Measurements from ENCODE around the gene CIB2. TPM values are rescaled to one million over a fixed set of nuclear protein-coding genes. Genes with fewer than 3 reads are reported as not detected.

The CIB2 gene
- total and polyA plus RNA-seq, 8 donors = 1.5 to 5.1 (median 3.8) TPM

DNA sequence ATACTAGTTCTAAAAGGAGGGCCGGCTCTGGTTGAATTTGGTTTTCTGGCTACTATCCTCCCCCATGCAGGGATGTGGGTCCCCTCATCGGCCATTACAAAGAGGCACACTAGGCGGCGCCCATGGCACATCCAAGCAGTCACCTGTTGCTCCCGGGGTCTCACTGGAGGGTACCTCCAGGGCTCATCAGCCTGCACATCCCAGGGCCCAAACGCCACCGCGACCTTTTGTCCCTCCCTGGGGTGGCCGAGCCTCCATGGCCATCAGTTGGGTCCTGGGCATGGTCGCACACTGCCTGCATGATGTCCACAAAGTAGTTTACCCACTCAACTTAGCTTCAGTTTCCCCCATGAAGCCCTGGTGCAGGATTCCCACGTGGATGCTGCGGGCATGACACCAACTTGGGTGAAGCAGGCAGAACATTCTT, 46.2 kb upstream of the CIB2 start:
- 16 to 21% methylated on average over 12 of the region's 12 CpGs for WGBS, 2 donors
- FAIRE-seq = no peak
- no peaks in the 10 kb centered on the region for H3K9me3 ChIP-seq

DNA sequence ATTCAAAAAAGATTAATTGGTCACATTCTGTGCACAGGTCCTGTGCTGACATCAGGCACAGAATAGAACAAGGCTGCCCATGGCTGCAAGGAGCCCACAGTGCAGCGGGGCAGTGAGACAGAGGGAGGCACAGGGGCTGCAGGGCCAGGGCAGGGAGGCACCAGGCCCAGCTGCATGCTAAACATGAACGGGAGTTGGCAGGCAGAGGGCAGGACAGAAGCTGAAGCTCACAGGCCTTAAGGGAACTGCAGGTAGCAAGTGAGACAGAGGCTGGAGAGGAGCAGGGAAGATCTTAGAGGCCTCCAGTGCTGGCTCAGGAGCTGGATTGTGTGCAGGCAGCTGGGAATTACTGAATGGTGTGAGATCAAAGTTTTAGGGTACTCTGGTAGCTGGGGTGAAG, 44.1 kb upstream of the CIB2 start:
- 7 to 39% methylated on average over 1 to 2 of the region's 2 CpGs for WGBS, 2 donors
- no peak for FAIRE-seq

More for the DNA sequence above, 46.2 kb upstream of the CIB2 start:
- TF ChIP-seq, protein P1, sequence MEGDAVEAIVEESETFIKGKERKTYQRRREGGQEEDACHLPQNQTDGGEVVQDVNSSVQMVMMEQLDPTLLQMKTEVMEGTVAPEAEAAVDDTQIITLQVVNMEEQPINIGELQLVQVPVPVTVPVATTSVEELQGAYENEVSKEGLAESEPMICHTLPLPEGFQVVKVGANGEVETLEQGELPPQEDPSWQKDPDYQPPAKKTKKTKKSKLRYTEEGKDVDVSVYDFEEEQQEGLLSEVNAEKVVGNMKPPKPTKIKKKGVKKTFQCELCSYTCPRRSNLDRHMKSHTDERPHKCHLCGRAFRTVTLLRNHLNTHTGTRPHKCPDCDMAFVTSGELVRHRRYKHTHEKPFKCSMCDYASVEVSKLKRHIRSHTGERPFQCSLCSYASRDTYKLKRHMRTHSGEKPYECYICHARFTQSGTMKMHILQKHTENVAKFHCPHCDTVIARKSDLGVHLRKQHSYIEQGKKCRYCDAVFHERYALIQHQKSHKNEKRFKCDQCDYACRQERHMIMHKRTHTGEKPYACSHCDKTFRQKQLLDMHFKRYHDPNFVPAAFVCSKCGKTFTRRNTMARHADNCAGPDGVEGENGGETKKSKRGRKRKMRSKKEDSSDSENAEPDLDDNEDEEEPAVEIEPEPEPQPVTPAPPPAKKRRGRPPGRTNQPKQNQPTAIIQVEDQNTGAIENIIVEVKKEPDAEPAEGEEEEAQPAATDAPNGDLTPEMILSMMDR (IDR thresholded peaks at IDR 0.05) = peak; percentile 13 to 48 (median 28)
- Histone ChIP-seq H3K4me1 (no peaks in the 10 kb centered on the region), H3K4me3 (no peak overlapping the region), H3K27me3 (no peaks in the 10 kb centered on the region), H3K36me3 (no peaks in the 10 kb centered on the region), H3K27ac (no peak overlapping the region)
- intact Hi-C loops (cut with DNase I) = loop anchor here in 1 of 3 donors (5.0 kb wide), 1 partner anchor 65 kb away; no protein-coding TSS in a partner anchor
- DNase-seq (peak in 3 of 6 donors; percentile 36 to 75 (median 51)), ATAC-seq (peak; percentile 50 to 86 (median 68))

DNA sequence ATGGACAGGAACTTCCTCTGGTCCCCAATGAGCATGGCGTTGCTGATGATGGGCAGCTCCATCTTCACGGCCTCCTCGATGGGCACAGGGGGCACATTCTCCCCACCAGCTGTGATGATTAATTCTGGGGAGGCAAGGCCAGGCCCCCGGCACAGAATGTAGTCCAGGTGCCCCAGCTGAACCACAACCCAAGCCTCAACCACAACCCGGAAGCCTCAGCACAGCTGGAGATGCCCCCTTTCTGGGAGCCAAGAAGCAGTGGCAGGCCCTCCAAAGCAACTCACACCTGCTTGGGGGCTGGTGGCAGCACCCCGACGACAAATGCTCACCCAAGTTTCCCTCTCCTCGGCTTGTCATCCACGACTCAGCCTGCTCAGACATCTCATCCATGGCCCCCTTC, 43.2 kb upstream of the CIB2 start:
- intact Hi-C loops (cut with DNase I) = no loop called here
- H3K9me3 ChIP-seq = no peaks in the 10 kb centered on the region
- 70 to 87% methylated on average over 9 of the region's 9 CpGs for WGBS, 2 donors
- no peak for ATAC-seq
- no peak for FAIRE-seq
- no peak for DNase-seq
- H3K4me3 ChIP-seq = no peak overlapping the region
- peaks cover 0 to 15% (median 0%) of the 10 kb centered on the region in 3 donors for H3K36me3 ChIP-seq
- no peaks in the 10 kb centered on the region for H3K4me1 ChIP-seq
- TF ChIP-seq, protein P1 (IDR thresholded peaks at IDR 0.05) = no peak
- H3K27ac ChIP-seq = no peak overlapping the region
- H3K27me3 ChIP-seq = no peaks in the 10 kb centered on the region

More for the DNA sequence above, 44.1 kb upstream of the CIB2 start:
- Histone ChIP-seq H3K27me3 (no peaks in the 10 kb centered on the region), H3K4me1 (no peaks in the 10 kb centered on the region), H3K27ac (no peak overlapping the region), H3K9me3 (no peaks in the 10 kb centered on the region), H3K36me3 (peaks cover 0 to 6% (median 0%) of the 10 kb centered on the region in 3 donors), H3K4me3 (no peak overlapping the region)
- TF ChIP-seq, protein P1 (IDR thresholded peaks at IDR 0.05) = no peak
- DNase-seq (no peak), ATAC-seq (no peak)
- intact Hi-C loops (cut with DNase I) = loop anchor here in 1 of 3 donors (5.0 kb wide), 1 partner anchor 67 kb away; no protein-coding TSS in a partner anchor

DNA sequence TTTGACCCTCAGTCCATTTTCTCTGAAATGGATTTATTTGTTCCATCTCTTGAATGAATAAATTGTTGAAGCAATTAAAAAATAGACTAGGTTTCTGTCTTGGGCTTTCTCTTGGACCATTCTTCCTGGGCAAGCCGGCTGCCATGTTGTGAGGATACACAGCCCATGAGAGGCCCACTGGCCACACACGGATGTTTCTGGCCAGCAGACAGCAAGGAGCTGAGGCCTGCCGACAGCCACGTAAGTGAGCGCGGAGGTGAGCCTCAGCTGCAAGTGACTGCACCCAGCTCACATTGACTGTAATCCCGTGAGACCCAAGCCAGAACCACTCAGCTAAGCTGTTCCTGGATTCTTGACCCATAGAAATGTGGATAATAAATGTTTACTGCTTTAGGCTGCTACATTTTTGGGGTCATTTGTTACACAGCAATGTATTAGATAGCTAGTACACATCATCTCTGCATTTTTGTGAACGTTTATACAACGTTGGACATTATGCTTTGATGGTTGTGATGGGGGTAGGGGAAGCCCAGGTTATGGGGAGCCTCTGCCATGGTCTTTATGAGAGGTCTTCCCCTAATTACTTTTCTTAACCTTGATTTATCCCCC, 40.7 kb upstream of the CIB2 start:
- Histone ChIP-seq H3K36me3 (peaks cover 0 to 32% (median 3%) of the 10 kb centered on the region in 3 donors), H3K27ac (no peak overlapping the region), H3K27me3 (no peaks in the 10 kb centered on the region), H3K4me1 (no peaks in the 10 kb centered on the region), H3K4me3 (no peak overlapping the region), H3K9me3 (no peaks in the 10 kb centered on the region)
- WGBS, 2 donors = 97% methylated on average over 9 of the region's 9 CpGs
- ATAC-seq (no peak), FAIRE-seq (no peak), DNase-seq (no peak)
- TF ChIP-seq, protein P1 (IDR thresholded peaks at IDR 0.05) = no peak
- intact Hi-C loops (cut with DNase I) = no loop called here
